GM19452 (cell line): ENCODE measurements around the gene UBE2QL1.

ENCODE experiments used
- ATAC-seq: cut with Tn5 transposase; IDR thresholded peaks from one replicate; pipeline ENCODE4 v1.9.1; 2021; ENCODE audit not compliant: unreplicated experiment

Gene UBE2QL1

GRCh38 chr5:6473284-6473683, 24.6 kb downstream of the UBE2QL1 start:
- ATAC-seq: no peak

- no peak for ATAC-seq
Observed at GRCh38 chr5:6475626-6476312, 27.1 kb downstream of the UBE2QL1 start.

- no peak for ATAC-seq
Observed at GRCh38 chr5:6476313-6476661, 27.6 kb downstream of the UBE2QL1 start.

- no peak for ATAC-seq
Observed at GRCh38 chr5:6478793-6479192, 30.1 kb downstream of the UBE2QL1 start.

- ATAC-seq: peak; percentile 53
Observed at GRCh38 chr5:6480133-6481051, 31.7 kb downstream of the UBE2QL1 start.

- ATAC-seq: no peak
Observed at GRCh38 chr5:6482735-6483134, 34.1 kb downstream of the UBE2QL1 start.

- ATAC-seq: peak; percentile 86
Observed at GRCh38 chr5:6483880-6484382, 35.3 kb downstream of the UBE2QL1 start.

GRCh38 chr5:6484446-6484845, 35.8 kb downstream of the UBE2QL1 start:
- ATAC-seq: no peak

GRCh38 chr5:6484899-6485298, 36.2 kb downstream of the UBE2QL1 start:
- no peak for ATAC-seq

- no peak for ATAC-seq
Observed at GRCh38 chr5:6485441-6485840, 36.8 kb downstream of the UBE2QL1 start.

- ATAC-seq: no peak
Observed at GRCh38 chr5:6486074-6486473, 37.4 kb downstream of the UBE2QL1 start.

- no peak for ATAC-seq
Observed at GRCh38 chr5:6487081-6487480, 38.4 kb downstream of the UBE2QL1 start.

GRCh38 chr5:6488021-6488420, 39.4 kb downstream of the UBE2QL1 start:
- no peak for ATAC-seq

GRCh38 chr5:6489643-6490185, 41.1 kb downstream of the UBE2QL1 start:
- ATAC-seq: no peak

- ATAC-seq: no peak
Observed at GRCh38 chr5:6490246-6490645, 41.6 kb downstream of the UBE2QL1 start.

GRCh38 chr5:6490693-6491092, 42.0 kb downstream of the UBE2QL1 start:
- ATAC-seq: no peak

- ATAC-seq: no peak
Observed at GRCh38 chr5:6491196-6491918, 42.7 kb downstream of the UBE2QL1 start.

- ATAC-seq: no peak
Observed at GRCh38 chr5:6491919-6492290, 43.2 kb downstream of the UBE2QL1 start.

- ATAC-seq: peak; percentile 33
Observed at GRCh38 chr5:6492934-6493333, 44.3 kb downstream of the UBE2QL1 start.

- ATAC-seq: no peak
Observed at GRCh38 chr5:6493681-6494454, 45.2 kb downstream of the UBE2QL1 start.
